SHP77 (cell line): ENCODE data around the gene GABPA.

Source experiments
- DNase-seq, 2 experiments: peaks; one replicate each; lab custom pipeline; 2025; lab: John Stamatoyannopoulos, UW

The GABPA gene

DNA sequence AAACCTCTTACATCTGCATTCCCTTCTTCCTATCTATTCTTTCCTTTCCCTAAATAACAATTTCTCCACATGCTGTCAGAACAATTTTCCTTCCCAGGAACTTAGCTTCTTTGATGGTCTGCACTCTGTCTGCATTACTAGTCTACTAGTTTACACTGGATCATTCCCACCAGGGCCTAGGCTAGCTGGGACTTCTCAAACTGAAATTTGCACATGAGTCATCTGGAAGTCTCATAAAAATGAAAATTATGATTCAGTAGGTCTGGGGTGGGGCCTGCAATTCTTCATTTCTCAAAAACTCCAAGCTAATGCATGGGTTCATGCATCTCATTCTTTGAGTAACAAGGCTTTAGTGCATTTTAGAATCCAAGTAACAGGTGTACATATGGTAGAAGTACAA, 74.2 kb downstream of the GABPA start:
- no peak for DNase-seq

DNA sequence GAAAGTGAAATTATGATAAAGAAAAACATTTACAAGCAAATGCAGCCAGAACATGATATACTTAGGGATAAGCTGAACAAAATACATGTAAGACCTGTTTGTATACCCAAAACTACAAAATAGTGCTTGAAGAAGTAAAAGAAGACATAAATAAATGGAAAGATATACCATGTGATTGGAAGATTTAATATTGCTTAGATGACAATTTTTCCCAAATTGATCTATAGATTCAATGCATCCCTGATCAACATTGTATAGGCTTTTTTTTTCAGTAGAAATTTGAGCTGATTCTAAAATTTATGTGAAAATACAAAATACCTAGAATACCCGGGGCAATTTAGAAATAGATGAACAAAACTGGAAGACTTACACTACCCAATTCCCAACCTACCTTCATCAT, 76.4 kb downstream of the GABPA start:
- no peak for DNase-seq

DNA sequence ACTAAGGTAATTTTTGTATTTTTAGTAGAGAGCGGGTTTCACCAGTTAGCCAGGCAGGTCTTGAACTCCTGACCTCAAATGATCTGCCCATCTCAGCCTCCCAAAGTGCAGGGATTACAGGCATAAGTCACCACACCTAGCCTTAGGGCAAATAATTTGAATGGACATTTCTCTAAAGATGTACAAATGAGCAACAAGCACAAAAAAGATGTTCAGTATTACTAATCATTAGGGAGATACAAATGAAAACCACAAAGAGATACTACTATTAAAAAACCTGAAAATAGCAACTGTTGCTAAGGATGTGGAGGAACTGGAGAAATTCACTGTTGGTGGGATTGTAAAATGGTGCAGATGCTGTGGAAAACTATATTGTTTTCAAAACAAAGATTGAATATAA, 79.1 kb downstream of the GABPA start:
- DNase-seq: no peak

DNA sequence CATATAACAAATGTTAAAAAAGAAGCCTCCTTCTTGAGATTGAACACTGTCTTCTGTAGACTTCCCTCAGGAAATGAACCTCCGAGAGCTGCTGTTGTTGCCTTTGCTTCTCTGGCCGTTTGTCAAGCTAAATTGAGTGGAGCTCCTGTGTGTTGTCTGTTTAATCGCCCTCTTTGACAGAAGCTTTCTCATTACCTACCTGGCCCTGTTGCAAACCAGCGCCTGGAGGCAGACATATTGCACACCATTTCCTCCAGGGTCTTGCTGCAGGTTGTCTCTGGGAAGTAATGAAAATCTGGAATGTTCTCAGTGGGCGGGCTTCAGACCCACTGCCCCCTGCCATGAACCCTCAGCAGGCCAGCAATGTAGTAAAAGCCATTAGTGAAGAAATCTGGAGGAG, 83.3 kb downstream of the GABPA start:
- DNase-seq: no peak

DNA sequence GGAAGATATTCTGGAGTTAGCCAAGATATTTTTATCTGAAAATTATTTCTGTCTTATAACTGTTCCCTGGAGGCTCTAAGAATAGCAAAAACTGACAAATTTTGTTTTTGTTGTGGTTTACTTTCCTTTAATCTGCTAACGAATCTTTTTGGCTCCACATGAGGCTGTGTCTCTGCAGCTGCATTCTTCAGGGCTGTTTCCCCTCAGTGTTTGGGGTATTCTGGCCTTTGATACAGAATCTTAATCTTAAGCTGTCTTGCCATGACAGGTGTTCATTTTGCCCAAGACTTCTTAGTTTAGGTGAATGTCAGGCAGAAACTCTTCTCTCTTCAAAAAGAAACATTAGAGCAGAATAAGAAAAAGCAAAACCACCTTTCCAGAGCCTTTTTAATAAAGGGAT, 83.8 kb downstream of the GABPA start:
- DNase-seq: no peak
